DOHH2 (cell line): ENCODE measurements around the gene TEX19.

Experiments
- H3F3A ChIP-seq: fragments of 200-600 bp; sonication (generic), shearing (Covaris generic); 2 replicates; pipeline ENCODE4 v1.6.0; 2016; ENCODE audit warnings: antibody characterized with exemption, mild to moderate bottlenecking; ENCODE audit not compliant: control insufficient read depth, insufficient read depth
- H3K27ac ChIP-seq: fragments of 200-600 bp; sonication (generic); 2 replicates; pipeline ENCODE4 v1.5.1; 2014; ENCODE audit warnings: low read depth, mild to moderate bottlenecking, low read length, moderate library complexity
- H3K27me3 ChIP-seq: fragments of 200-600 bp; sonication (generic); 2 replicates; pipeline ENCODE4 v1.6.1; 2014; ENCODE audit warnings: mild to moderate bottlenecking, low read length, mixed read lengths; ENCODE audit not compliant: control insufficient read depth
- H3K36me3 ChIP-seq: fragments of 200-600 bp; sonication (generic); 2 replicates; pipeline ENCODE4 v1.6.1; 2014; ENCODE audit warnings: mild to moderate bottlenecking, low read length, moderate library complexity, mixed read lengths; ENCODE audit not compliant: control insufficient read depth
- H3K4me1 ChIP-seq: fragments of 200-600 bp; sonication (generic); 2 replicates; pipeline ENCODE4 v1.6.1; 2014; ENCODE audit warnings: mild to moderate bottlenecking, low read length, mixed read lengths; ENCODE audit not compliant: control insufficient read depth
- H3K4me2 ChIP-seq: fragments of 200-600 bp; sonication (generic); 2 replicates; pipeline ENCODE4 v1.6.0; 2014; ENCODE audit warnings: mild to moderate bottlenecking, low read length, moderate library complexity
- H3K4me3 ChIP-seq: fragments of 200-600 bp; sonication (generic); 2 replicates; pipeline ENCODE4 v1.5.1; 2014; ENCODE audit warnings: mild to moderate bottlenecking, low read length, mixed read lengths
- H3K79me2 ChIP-seq: fragments of 200-600 bp; sonication (generic); 2 replicates; pipeline ENCODE4 v1.6.1; 2014; ENCODE audit warnings: mild to moderate bottlenecking, low read length, mixed read lengths; ENCODE audit not compliant: control insufficient read depth
- H3K9me2 ChIP-seq: fragments of 200-600 bp; sonication (generic); replicated peaks from 2 replicates; pipeline ENCODE4 v1.6.1; 2014; ENCODE audit warnings: mild to moderate bottlenecking, low read length, mixed read lengths; ENCODE audit not compliant: control insufficient read depth
- H3K9me3 ChIP-seq: fragments of 200-600 bp; sonication (generic); 2 replicates; pipeline ENCODE4 v1.6.1; 2014; ENCODE audit warnings: antibody characterized with exemption, low read length, mixed read lengths; ENCODE audit not compliant: control insufficient read depth, insufficient read depth
- H4K20me1 ChIP-seq: fragments of 200-600 bp; sonication (generic); 2 replicates; pipeline ENCODE4 v1.6.0; 2014; ENCODE audit warnings: low read depth, mild to moderate bottlenecking, antibody characterized with exemption, low read length, moderate library complexity; ENCODE audit not compliant: control insufficient read depth, insufficient read depth
- CTCF ChIP-seq: fragments of 200-600 bp; sonication (generic); IDR thresholded peaks from one replicate; pipeline ENCODE4 v1.5.1; 2014; ENCODE audit warnings: antibody characterized with exemption, mild to moderate bottlenecking, low read depth, low read length; ENCODE audit not compliant: poor library complexity, severe bottlenecking
- EZH2phosphoT487 ChIP-seq: fragments of 200-600 bp; sonication (generic); IDR thresholded peaks from 2 replicates; pipeline ENCODE4 v1.6.1; 2017; ENCODE audit warnings: borderline replicate concordance, mild to moderate bottlenecking, antibody characterized with exemption, low read length, moderate library complexity, mixed read lengths

Gene TEX19

GRCh38 chr17:82358465-82359350, at the start of gene TEX19:
TEX19 (plus strand) TSS chr17:82359247; CDS start chr17:82362151, 2,904 bp downstream.
- no peaks in the 10 kb centered on the region for H3K27me3 ChIP-seq
- no peak for TF ChIP-seq EZH2phosphoT487
- TF ChIP-seq CTCF = peak; percentile 24
- no peaks in the 10 kb centered on the region for H3K79me2 ChIP-seq
- no peaks in the 10 kb centered on the region for H4K20me1 ChIP-seq
- H3K27ac ChIP-seq = no peak within 1 kb of the TSS
- no peak within 1 kb of the TSS for H3K4me3 ChIP-seq
- peaks cover 11% of the 10 kb centered on the region for H3K4me1 ChIP-seq
- H3K36me3 ChIP-seq = no peaks in the 10 kb centered on the region
- H3F3A ChIP-seq = peaks cover 7% of the 10 kb centered on the region
- H3K9me2 ChIP-seq = no peaks in the 10 kb centered on the region
- H3K4me2 ChIP-seq = peak within 1 kb of the TSS; percentile 36
- peaks cover 3% of the 10 kb centered on the region; the same call in 1 of the 2 replicates for H3K9me3 ChIP-seq

- TF ChIP-seq CTCF = no peak
- TF ChIP-seq EZH2phosphoT487 = no peak
- Histone ChIP-seq H3K79me2 (no peaks in the 10 kb centered on the region), H3K9me3 (no peaks in the 10 kb centered on the region), H3K4me3 (no peak overlapping the region), H3K27ac (no peak overlapping the region), H4K20me1 (no peaks in the 10 kb centered on the region), H3K36me3 (no peaks in the 10 kb centered on the region), H3K27me3 (no peaks in the 10 kb centered on the region), H3K9me2 (no peaks in the 10 kb centered on the region), H3K4me2 (no peak overlapping the region), H3K4me1 (no peaks in the 10 kb centered on the region), H3F3A (no peaks in the 10 kb centered on the region)
These were observed 49.1 kb upstream of the TEX19 start for GRCh38 chr17:82309656-82310570.

- Histone ChIP-seq H3K36me3 (no peaks in the 10 kb centered on the region), H3K9me2 (no peaks in the 10 kb centered on the region), H3K4me1 (no peaks in the 10 kb centered on the region), H3K27me3 (no peaks in the 10 kb centered on the region), H3K4me3 (no peak overlapping the region), H4K20me1 (no peaks in the 10 kb centered on the region), H3K9me3 (no peaks in the 10 kb centered on the region), H3K4me2 (no peak overlapping the region), H3K79me2 (no peaks in the 10 kb centered on the region), H3K27ac (no peak overlapping the region), H3F3A (no peaks in the 10 kb centered on the region)
- TF ChIP-seq CTCF (no peak), EZH2phosphoT487 (no peak)
These were observed 48.2 kb upstream of the TEX19 start for GRCh38 chr17:82310877-82311276.
